ENCODE data around the gene MEIS2.

DNA sequence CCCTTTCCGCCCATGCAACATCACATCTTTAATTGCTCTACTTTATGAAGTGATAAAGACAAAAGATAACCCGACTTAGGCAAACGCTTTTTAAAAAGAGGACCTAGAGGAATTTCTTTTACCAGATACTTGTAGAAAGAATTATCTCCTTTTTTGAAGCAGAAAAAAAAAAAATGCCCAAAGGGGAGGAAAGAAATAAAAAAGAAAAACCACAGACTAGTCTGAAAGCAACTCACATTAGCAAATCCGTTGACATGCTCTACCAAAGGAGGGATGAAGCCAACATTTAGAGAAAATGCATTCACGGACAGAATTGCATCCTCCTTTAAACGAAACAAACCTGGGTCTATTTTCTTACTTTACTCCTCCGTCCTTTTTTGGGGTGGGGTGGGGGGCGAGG, 213.6 kb downstream of the MEIS2 start:
- TF ChIP-seq, protein P1, sequence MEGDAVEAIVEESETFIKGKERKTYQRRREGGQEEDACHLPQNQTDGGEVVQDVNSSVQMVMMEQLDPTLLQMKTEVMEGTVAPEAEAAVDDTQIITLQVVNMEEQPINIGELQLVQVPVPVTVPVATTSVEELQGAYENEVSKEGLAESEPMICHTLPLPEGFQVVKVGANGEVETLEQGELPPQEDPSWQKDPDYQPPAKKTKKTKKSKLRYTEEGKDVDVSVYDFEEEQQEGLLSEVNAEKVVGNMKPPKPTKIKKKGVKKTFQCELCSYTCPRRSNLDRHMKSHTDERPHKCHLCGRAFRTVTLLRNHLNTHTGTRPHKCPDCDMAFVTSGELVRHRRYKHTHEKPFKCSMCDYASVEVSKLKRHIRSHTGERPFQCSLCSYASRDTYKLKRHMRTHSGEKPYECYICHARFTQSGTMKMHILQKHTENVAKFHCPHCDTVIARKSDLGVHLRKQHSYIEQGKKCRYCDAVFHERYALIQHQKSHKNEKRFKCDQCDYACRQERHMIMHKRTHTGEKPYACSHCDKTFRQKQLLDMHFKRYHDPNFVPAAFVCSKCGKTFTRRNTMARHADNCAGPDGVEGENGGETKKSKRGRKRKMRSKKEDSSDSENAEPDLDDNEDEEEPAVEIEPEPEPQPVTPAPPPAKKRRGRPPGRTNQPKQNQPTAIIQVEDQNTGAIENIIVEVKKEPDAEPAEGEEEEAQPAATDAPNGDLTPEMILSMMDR (conservative IDR thresholded peaks at IDR 0.05; ENCODE audit: low read depth, low read length): no peak
- TF ChIP-seq EZH2 (IDR thresholded peaks at IDR 0.05; ENCODE audit: low read length, unreplicated experiment): no peak
- TF ChIP-seq EZH2phosphoT487 (IDR thresholded peaks at IDR 0.05; ENCODE audit: borderline replicate concordance, low read length): no peak
